HG03342 (cell line): ENCODE data around the gene TKTL1.

Source experiments
- ATAC-seq: cut with Tn5 transposase; IDR thresholded peaks from one replicate; pipeline ENCODE4 v1.9.1; 2021; ENCODE audit warnings: mild to moderate bottlenecking, moderate library complexity; ENCODE audit not compliant: unreplicated experiment

The TKTL1 gene

GRCh38 chrX:154308108-154308946 is 12.7 kb downstream of the TKTL1 start:
- ATAC-seq: no peak

GRCh38 chrX:154309041-154309775 is 13.6 kb downstream of the TKTL1 start:
- ATAC-seq: no peak

GRCh38 chrX:154310616-154311536 is 15.3 kb downstream of the TKTL1 start:
- no peak for ATAC-seq

- ATAC-seq: no peak
Observed at GRCh38 chrX:154312116-154312515, 16.5 kb downstream of the TKTL1 start.

- ATAC-seq: no peak
Observed at GRCh38 chrX:154313147-154313546, 17.6 kb downstream of the TKTL1 start.

GRCh38 chrX:154315416-154315815 is 19.8 kb downstream of the TKTL1 start:
- no peak for ATAC-seq

- no peak for ATAC-seq
Observed at GRCh38 chrX:154317391-154317995, 21.9 kb downstream of the TKTL1 start.

GRCh38 chrX:154320406-154320805 is 24.8 kb downstream of the TKTL1 start:
- ATAC-seq: no peak

GRCh38 chrX:154321152-154321551 is 25.6 kb downstream of the TKTL1 start:
- no peak for ATAC-seq

- ATAC-seq: no peak
Observed at GRCh38 chrX:154321594-154321993, 26.0 kb downstream of the TKTL1 start.

- ATAC-seq: no peak
Observed at GRCh38 chrX:154322890-154323289, 27.3 kb downstream of the TKTL1 start.

GRCh38 chrX:154323537-154323936 is 27.9 kb downstream of the TKTL1 start:
- ATAC-seq: no peak

- ATAC-seq: no peak
Observed at GRCh38 chrX:154325541-154325940, 29.9 kb downstream of the TKTL1 start.

GRCh38 chrX:154327038-154327820 is 31.6 kb downstream of the TKTL1 start:
- no peak for ATAC-seq

- no peak for ATAC-seq
Observed at GRCh38 chrX:154328646-154329045, 33.1 kb downstream of the TKTL1 start.

- no peak for ATAC-seq
Observed at GRCh38 chrX:154329294-154329693, 33.7 kb downstream of the TKTL1 start.

- no peak for ATAC-seq
Observed at GRCh38 chrX:154332561-154332960, 37.0 kb downstream of the TKTL1 start.

GRCh38 chrX:154333116-154333515 is 37.5 kb downstream of the TKTL1 start:
- no peak for ATAC-seq

GRCh38 chrX:154333837-154334271 is 38.3 kb downstream of the TKTL1 start:
- ATAC-seq: peak; percentile 62

GRCh38 chrX:154334496-154334895 is 38.9 kb downstream of the TKTL1 start:
- ATAC-seq: no peak
